Measurements from ENCODE around the gene CHCHD1.
A peak's percentile ranks its signal among the peaks of the same experiment; 100 is the strongest.
"Not testable (repeated sequence)": the region's sequence is repeated elsewhere in the genome, so short reads cannot be mapped to it uniquely, and the experiment has no call there.

Gene CHCHD1

GRCh38 chr10:73809061-73809818 lies 27.4 kb downstream of the CHCHD1 start:
- DNase-seq (ENCODE audit: insufficient read length, low spot score) (no peak), FAIRE-seq (no peak)

GRCh38 chr10:73810358-73810734 lies 28.5 kb downstream of the CHCHD1 start:
- DNase-seq (ENCODE audit: insufficient read length, low spot score) (no peak), FAIRE-seq (no peak)

- FAIRE-seq (peak; percentile 13), DNase-seq (ENCODE audit: insufficient read length, low spot score) (peak; percentile 45)
Measured at GRCh38 chr10:73810735-73811465, 29.1 kb downstream of the CHCHD1 start.

GRCh38 chr10:73812657-73813056 lies 30.8 kb downstream of the CHCHD1 start:
- no peak for FAIRE-seq
- DNase-seq (ENCODE audit: insufficient read length, low spot score), result no peak

- DNase-seq (ENCODE audit: insufficient read length, low spot score) (no peak), FAIRE-seq (no peak)
Measured at GRCh38 chr10:73813333-73813732, 31.5 kb downstream of the CHCHD1 start.

- no peak for DNase-seq (ENCODE audit: insufficient read length, low spot score)
- FAIRE-seq, result no peak
Measured at GRCh38 chr10:73814276-73814895, 32.5 kb downstream of the CHCHD1 start.

GRCh38 chr10:73814896-73815718 lies 33.3 kb downstream of the CHCHD1 start:
- no peak for FAIRE-seq
- DNase-seq (ENCODE audit: insufficient read length, low spot score), result peak; percentile 24

- DNase-seq (ENCODE audit: insufficient read length, low spot score), result no peak
- FAIRE-seq, result no peak
Measured at GRCh38 chr10:73815719-73816030, 33.8 kb downstream of the CHCHD1 start.

GRCh38 chr10:73816917-73817729 lies 35.3 kb downstream of the CHCHD1 start:
- no peak for FAIRE-seq
- no peak for DNase-seq (ENCODE audit: insufficient read length, low spot score)

GRCh38 chr10:73817826-73818225 lies 36.0 kb downstream of the CHCHD1 start:
- DNase-seq (ENCODE audit: insufficient read length, low spot score), result no peak
- FAIRE-seq, result no peak

GRCh38 chr10:73818402-73818801 lies 36.6 kb downstream of the CHCHD1 start:
- no peak for DNase-seq (ENCODE audit: insufficient read length, low spot score)
- no peak for FAIRE-seq

- FAIRE-seq, result no peak
- no peak for DNase-seq (ENCODE audit: insufficient read length, low spot score)
Measured at GRCh38 chr10:73819081-73819480, 37.2 kb downstream of the CHCHD1 start.

GRCh38 chr10:73819513-73820093 lies 37.8 kb downstream of the CHCHD1 start:
- no peak for DNase-seq (ENCODE audit: insufficient read length, low spot score)
- FAIRE-seq, result no peak

- FAIRE-seq (no peak), DNase-seq (ENCODE audit: insufficient read length, low spot score) (no peak)
Measured at GRCh38 chr10:73823391-73823790, 41.5 kb downstream of the CHCHD1 start.

GRCh38 chr10:73824146-73824725 lies 42.4 kb downstream of the CHCHD1 start:
- no peak for FAIRE-seq
- no peak for DNase-seq (ENCODE audit: insufficient read length, low spot score)

GRCh38 chr10:73827346-73828089 lies 45.7 kb downstream of the CHCHD1 start:
- FAIRE-seq (peak; percentile 28), DNase-seq (ENCODE audit: insufficient read length, low spot score) (peak; percentile 83)

GRCh38 chr10:73828161-73828560 lies 46.3 kb downstream of the CHCHD1 start:
- FAIRE-seq (no peak), DNase-seq (ENCODE audit: insufficient read length, low spot score) (no peak)

- FAIRE-seq; DNase-seq (ENCODE audit: insufficient read length, low spot score): not testable (repeated sequence)
Measured at GRCh38 chr10:73829090-73829489, 47.2 kb downstream of the CHCHD1 start.

Measured in HTR-8/SVneo (cell line).